Melanocyte of skin (primary cell): ENCODE results near the gene FAT4. TPM values are rescaled to one million over a fixed set of nuclear protein-coding genes. Genes with fewer than 3 reads are reported as not detected.

ENCODE experiments used
- small RNA-seq, 2 donors: library from RNA; depleted of rRNA; stranded (forward); fragments of <200 nt; gene quantifications; one replicate each; pipeline ENCODE3, GENCODE V24; 2012
- total RNA-seq, 2 donors: library from RNA; depleted of rRNA; stranded (reverse); fragments of >200 nt; gene quantifications; 2 replicates each; pipeline ENCODE4 v1.2.3, GENCODE V29; 2012

The FAT4 gene
- under 1 TPM; 0.33 to 0.69 TPM for total RNA-seq

GRCh38 chr4:125314676-125315575 is at the start of gene FAT4:
Gene FAT4, plus strand, starts transcription at chr4:125314955. Its CDS starts 1,457 bp downstream, at chr4:125316412.

Small RNA genes within 50 kb of the gene (small RNA-seq; reads per million reads assigned to genes)
- 0 reads per million in 2 donors for gene RF00019
